Stomach (tissue), 4 donors: ENCODE results near the gene STPG4.

Experiments
- POLR2A ChIP-seq, 4 donors: fragments of 450-650 bp; IDR thresholded peaks; one replicate each; pipeline ENCODE4 v1.6.1; 2016; ENCODE audit warnings: antibody characterized with exemption in 4 of 4, control low read depth in 2 of 4, mild to moderate bottlenecking in 1 of 4, moderate library complexity in 1 of 4
- TF ChIP-seq, protein P1 (sequence below), 7 experiments: fragments of 450-650 bp in 4 of 7; fragments of 200-600 bp in 3 of 7; sonication (generic) in 3 of 7; IDR thresholded peaks; one replicate each; pipeline ENCODE4 v1.5.1; 2016 to 2019; ENCODE audit warnings: antibody characterized with exemption in 7 of 7, control low read depth in 2 of 7, mild to moderate bottlenecking in 1 of 7

DNA sequence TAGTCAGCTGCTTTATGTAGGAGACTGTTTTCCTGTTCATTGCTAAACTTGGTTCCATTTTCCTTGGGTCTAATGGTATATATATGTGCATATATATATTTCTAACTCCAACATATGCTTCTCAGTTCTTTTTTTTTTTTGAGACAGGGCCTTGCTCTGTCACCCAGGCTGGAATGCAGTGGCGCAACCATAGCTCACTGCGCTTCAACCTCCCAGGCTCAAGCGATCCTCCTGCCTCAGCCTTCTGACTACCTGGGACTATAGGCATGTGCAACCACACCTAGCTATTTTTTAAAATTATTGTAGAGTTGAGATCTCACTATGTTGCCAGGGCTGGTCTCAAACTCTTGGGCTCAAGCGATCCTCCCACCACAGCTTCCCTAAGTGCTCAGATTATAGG is 22.1 kb downstream of the STPG4 start:
- TF ChIP-seq, protein P1, sequence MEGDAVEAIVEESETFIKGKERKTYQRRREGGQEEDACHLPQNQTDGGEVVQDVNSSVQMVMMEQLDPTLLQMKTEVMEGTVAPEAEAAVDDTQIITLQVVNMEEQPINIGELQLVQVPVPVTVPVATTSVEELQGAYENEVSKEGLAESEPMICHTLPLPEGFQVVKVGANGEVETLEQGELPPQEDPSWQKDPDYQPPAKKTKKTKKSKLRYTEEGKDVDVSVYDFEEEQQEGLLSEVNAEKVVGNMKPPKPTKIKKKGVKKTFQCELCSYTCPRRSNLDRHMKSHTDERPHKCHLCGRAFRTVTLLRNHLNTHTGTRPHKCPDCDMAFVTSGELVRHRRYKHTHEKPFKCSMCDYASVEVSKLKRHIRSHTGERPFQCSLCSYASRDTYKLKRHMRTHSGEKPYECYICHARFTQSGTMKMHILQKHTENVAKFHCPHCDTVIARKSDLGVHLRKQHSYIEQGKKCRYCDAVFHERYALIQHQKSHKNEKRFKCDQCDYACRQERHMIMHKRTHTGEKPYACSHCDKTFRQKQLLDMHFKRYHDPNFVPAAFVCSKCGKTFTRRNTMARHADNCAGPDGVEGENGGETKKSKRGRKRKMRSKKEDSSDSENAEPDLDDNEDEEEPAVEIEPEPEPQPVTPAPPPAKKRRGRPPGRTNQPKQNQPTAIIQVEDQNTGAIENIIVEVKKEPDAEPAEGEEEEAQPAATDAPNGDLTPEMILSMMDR (IDR thresholded peaks at IDR 0.05), result no peak
- TF ChIP-seq POLR2A (IDR thresholded peaks at IDR 0.05), result no peak
